Progenitor cell of endocrine pancreas (in vitro differentiated cells): ENCODE measurements around the gene CMTR1. TPM values are rescaled to one million over a fixed set of nuclear protein-coding genes. Genes with fewer than 3 reads are reported as not detected.

Experiments used
- DNase-seq: peaks from one replicate; pipeline ENCODE4 v3.0.0; 2021; ENCODE audit warnings: low spot score; ENCODE audit not compliant: unreplicated experiment
- H3K27ac Mint-ChIP-seq: 2 replicates; pipeline ENCODE4 v1.8.0; 2021; ENCODE audit warnings: mild to moderate bottlenecking, moderate library complexity, mixed read lengths
- H3K27me3 Mint-ChIP-seq: 2 replicates; pipeline ENCODE4 v1.8.0; 2021; ENCODE audit warnings: mixed read lengths
- H3K36me3 Mint-ChIP-seq: 2 replicates; pipeline ENCODE4 v1.8.0; 2022; ENCODE audit warnings: mixed read lengths; ENCODE audit not compliant: insufficient read depth
- H3K4me1 Mint-ChIP-seq: 2 replicates; pipeline ENCODE4 v1.8.0; 2021; ENCODE audit warnings: low read depth, mixed read lengths
- H3K4me3 Mint-ChIP-seq: 2 replicates; pipeline ENCODE4 v1.8.0; 2021; ENCODE audit warnings: low read depth, mild to moderate bottlenecking, moderate library complexity, mixed read lengths
- H3K9me3 Mint-ChIP-seq: 2 replicates; pipeline ENCODE4 v1.8.0; 2021; ENCODE audit warnings: low read depth, mixed read lengths
- total RNA-seq: library from RNA; stranded (reverse); gene quantifications from 2 replicates; pipeline ENCODE4 v1.2.1, GENCODE V29; 2021
- TF ChIP-seq, protein P1 (sequence below): fragments of 200-600 bp; sonication (generic); IDR thresholded peaks from one replicate; pipeline ENCODE4 v1.5.0; 2021; ENCODE audit warnings: antibody characterized with exemption, mild to moderate bottlenecking; ENCODE audit not compliant: unreplicated experiment

Gene CMTR1
- total RNA-seq, 1 donor from 2014 or later: 48.0 TPM

DNA sequence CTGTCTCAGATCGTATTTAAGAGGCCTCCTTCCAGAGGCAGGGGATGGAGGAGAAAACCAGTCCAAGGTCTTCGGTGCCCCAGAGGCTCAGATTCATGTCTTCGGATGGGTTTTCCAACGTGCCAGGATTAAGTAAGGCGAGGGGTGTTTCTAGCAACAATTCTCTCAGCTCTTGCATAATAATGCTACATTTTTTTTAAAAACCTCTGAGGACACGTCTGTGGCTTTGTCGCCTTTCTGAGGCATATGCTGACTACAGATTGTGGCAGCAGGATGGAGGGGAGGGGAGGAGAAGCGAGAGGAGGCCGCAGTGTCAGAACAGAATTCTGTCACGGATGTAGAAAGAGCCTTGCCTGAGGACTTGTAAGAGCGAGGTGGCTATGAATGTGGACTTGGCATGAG is 84.4 kb downstream of the CMTR1 start:
- Mint-ChIP-seq H3K4me3 (no peak overlapping the region), H3K27me3 (peaks cover 41% of the 10 kb centered on the region), H3K9me3 (peaks cover 5% of the 10 kb centered on the region), H3K4me1 (peaks cover 31% of the 10 kb centered on the region), H3K36me3 (no peaks in the 10 kb centered on the region), H3K27ac (no peak overlapping the region)
- TF ChIP-seq, protein P1, sequence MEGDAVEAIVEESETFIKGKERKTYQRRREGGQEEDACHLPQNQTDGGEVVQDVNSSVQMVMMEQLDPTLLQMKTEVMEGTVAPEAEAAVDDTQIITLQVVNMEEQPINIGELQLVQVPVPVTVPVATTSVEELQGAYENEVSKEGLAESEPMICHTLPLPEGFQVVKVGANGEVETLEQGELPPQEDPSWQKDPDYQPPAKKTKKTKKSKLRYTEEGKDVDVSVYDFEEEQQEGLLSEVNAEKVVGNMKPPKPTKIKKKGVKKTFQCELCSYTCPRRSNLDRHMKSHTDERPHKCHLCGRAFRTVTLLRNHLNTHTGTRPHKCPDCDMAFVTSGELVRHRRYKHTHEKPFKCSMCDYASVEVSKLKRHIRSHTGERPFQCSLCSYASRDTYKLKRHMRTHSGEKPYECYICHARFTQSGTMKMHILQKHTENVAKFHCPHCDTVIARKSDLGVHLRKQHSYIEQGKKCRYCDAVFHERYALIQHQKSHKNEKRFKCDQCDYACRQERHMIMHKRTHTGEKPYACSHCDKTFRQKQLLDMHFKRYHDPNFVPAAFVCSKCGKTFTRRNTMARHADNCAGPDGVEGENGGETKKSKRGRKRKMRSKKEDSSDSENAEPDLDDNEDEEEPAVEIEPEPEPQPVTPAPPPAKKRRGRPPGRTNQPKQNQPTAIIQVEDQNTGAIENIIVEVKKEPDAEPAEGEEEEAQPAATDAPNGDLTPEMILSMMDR: no peak
- DNase-seq: no peak

DNA sequence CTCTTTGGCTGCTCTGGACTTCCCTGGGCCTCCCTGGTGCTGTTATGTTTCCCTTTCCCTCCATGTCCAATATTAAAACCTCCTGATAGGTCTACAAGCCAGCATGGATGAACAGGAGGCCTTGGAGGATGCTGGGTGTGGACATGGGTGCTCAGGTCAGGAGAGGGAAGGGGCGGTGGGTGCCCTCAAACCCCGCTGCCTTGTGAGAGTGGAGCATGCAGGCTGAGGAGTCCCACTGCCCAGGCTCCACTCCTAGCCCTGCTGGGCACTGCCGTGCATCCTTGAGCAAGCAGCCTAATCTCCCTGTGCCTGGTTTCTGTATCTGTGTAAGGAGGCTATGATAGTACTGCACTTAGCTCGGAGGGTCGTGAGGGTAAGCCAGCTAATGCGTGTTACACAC is 85.1 kb downstream of the CMTR1 start:
- TF ChIP-seq, protein P1: no peak
- H3K4me3 Mint-ChIP-seq: no peak overlapping the region
- H3K36me3 Mint-ChIP-seq: no peaks in the 10 kb centered on the region
- H3K27ac Mint-ChIP-seq: no peak overlapping the region
- DNase-seq: no peak
- H3K9me3 Mint-ChIP-seq: peaks cover 5% of the 10 kb centered on the region
- peaks cover 38% of the 10 kb centered on the region for H3K27me3 Mint-ChIP-seq
- H3K4me1 Mint-ChIP-seq: peaks cover 25% of the 10 kb centered on the region

DNA sequence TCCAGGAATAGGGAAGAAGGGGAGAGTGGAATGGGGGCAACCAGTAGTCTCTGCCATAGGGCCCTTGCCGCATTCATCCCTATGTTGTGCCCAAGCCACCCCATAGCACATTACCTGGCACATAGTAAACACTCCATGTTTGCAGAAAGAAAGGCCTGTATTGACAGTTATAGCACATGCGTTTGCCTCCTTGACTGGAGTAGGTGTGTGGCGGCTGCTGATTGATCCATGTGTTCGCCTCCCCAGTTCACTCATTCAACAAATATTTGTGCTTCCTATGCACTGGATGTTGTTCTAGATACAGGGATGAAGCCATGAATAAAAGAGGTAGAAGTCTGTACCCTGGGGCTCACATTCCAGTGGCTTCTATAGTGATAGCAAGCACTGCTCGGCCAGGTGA is 86.4 kb downstream of the CMTR1 start:
- TF ChIP-seq, protein P1: no peak
- no peak for DNase-seq
- Mint-ChIP-seq H3K4me3 (no peak overlapping the region), H3K27ac (no peak overlapping the region), H3K36me3 (no peaks in the 10 kb centered on the region), H3K9me3 (peaks cover 5% of the 10 kb centered on the region), H3K4me1 (peaks cover 18% of the 10 kb centered on the region), H3K27me3 (peaks cover 31% of the 10 kb centered on the region)

DNA sequence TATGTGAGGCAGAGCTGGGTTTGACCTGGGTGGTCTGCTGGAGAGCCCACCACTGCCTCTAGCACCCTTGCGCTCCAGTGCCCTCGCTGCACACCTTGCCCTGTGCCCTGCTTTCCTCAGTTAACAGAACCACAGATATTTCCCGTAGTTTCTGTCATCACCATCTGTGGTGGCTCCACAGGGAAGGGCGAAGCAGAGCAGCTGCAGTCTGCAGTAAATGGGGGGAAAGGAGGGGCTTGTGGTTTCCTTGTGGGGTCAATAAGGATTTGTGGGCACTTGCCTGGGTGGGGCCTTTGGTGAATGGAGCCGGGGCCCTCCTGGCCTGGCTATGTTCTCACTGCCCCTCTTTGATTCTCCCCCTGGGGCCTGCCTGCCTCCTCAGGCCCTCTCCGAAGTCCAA is 87.9 kb downstream of the CMTR1 start:
- Mint-ChIP-seq H3K4me3 (no peak overlapping the region), H3K27ac (no peak overlapping the region), H3K4me1 (peaks cover 11% of the 10 kb centered on the region), H3K9me3 (peaks cover 5% of the 10 kb centered on the region), H3K27me3 (peaks cover 39% of the 10 kb centered on the region), H3K36me3 (no peaks in the 10 kb centered on the region)
- TF ChIP-seq, protein P1: no peak
- no peak for DNase-seq

DNA sequence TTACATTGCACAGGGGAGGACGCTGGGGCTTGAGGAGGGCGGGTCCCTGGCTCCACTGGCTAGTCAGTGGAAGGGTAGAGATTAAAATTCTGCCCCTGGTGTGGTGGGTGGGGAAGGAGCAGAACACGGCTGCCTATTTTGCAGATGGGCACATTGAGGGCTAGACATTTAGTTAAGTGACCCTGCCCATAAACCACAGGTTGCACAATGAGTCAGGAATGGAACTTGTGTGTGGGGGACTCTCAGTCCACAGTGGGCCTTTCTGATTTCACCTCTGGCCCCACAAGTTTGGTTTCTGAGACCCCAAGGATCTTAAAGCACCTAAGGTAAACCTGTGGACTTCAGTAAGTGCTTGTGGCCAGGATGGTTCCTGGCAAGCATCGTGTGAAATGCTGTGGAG is 88.7 kb downstream of the CMTR1 start:
- no peak for DNase-seq
- Mint-ChIP-seq H3K4me3 (no peak overlapping the region), H3K27me3 (peaks cover 43% of the 10 kb centered on the region), H3K27ac (no peak overlapping the region), H3K4me1 (peaks cover 4% of the 10 kb centered on the region), H3K9me3 (peaks cover 5% of the 10 kb centered on the region), H3K36me3 (no peaks in the 10 kb centered on the region)
- TF ChIP-seq, protein P1: no peak
